SK-N-SH (cell line): ENCODE results near the gene TNK2.

Experiments used
- EZH2phosphoT487 ChIP-seq: fragments of 200-600 bp; sonication (generic); IDR thresholded peaks from 2 replicates; pipeline ENCODE4 v1.6.1; 2017; ENCODE audit warnings: low read depth, mixed run types, mild to moderate bottlenecking, antibody characterized with exemption, moderate library complexity, borderline replicate concordance
- SMC3 ChIP-seq: IDR thresholded peaks from 2 replicates; pipeline ENCODE4 v1.6.1; 2012; ENCODE audit warnings: low read depth, low read length, improper control_type of control experiment
- TAF1 ChIP-seq: IDR thresholded peaks from 2 replicates; pipeline ENCODE4 v1.6.1; 2012; ENCODE audit warnings: low read depth, mild to moderate bottlenecking, low read length, moderate library complexity, borderline replicate concordance
- TF ChIP-seq, protein P1 (sequence below): fragments of 200-600 bp; sonication (generic); IDR thresholded peaks from 2 replicates; pipeline ENCODE4 v1.6.1; 2017; ENCODE audit warnings: antibody characterized with exemption, mild to moderate bottlenecking, moderate library complexity
- TF ChIP-seq, protein P2 (sequence below): IDR thresholded peaks from 2 replicates; pipeline ENCODE4; 2012
- TF ChIP-seq, protein P3 (sequence below): IDR thresholded peaks from 2 replicates; pipeline ENCODE4 v1.6.1; 2012; ENCODE audit warnings: mild to moderate bottlenecking, low read depth, low read length, moderate library complexity

DNA sequence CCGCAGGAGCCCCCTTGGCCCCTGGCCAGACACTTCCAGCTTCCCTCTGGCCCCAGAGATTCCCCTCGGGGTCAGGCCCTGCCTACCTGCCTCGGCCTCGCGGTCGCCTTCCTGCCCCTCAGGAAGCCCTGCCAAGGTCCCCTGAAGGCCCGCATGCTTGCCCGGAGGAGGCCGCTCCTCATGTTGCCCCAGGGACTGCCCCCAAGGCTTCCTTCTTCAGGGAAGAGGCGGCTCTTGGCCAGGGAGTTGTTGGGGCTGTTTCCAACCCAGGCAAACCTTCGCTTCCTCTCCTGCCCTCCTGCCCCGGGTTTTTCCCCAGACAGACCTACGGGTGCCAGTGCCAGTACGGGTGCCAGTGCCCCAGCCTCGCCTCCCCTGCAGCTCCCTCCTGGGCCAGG lies 83.2 kb downstream of the TNK2 start:
- TF ChIP-seq TAF1 = no peak
- TF ChIP-seq, protein P1, sequence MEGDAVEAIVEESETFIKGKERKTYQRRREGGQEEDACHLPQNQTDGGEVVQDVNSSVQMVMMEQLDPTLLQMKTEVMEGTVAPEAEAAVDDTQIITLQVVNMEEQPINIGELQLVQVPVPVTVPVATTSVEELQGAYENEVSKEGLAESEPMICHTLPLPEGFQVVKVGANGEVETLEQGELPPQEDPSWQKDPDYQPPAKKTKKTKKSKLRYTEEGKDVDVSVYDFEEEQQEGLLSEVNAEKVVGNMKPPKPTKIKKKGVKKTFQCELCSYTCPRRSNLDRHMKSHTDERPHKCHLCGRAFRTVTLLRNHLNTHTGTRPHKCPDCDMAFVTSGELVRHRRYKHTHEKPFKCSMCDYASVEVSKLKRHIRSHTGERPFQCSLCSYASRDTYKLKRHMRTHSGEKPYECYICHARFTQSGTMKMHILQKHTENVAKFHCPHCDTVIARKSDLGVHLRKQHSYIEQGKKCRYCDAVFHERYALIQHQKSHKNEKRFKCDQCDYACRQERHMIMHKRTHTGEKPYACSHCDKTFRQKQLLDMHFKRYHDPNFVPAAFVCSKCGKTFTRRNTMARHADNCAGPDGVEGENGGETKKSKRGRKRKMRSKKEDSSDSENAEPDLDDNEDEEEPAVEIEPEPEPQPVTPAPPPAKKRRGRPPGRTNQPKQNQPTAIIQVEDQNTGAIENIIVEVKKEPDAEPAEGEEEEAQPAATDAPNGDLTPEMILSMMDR = no peak
- TF ChIP-seq, protein P2, sequence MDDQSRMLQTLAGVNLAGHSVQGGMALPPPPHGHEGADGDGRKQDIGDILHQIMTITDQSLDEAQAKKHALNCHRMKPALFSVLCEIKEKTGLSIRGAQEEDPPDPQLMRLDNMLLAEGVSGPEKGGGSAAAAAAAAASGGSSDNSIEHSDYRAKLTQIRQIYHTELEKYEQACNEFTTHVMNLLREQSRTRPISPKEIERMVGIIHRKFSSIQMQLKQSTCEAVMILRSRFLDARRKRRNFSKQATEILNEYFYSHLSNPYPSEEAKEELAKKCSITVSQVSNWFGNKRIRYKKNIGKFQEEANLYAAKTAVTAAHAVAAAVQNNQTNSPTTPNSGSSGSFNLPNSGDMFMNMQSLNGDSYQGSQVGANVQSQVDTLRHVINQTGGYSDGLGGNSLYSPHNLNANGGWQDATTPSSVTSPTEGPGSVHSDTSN = no peak
- no peak for TF ChIP-seq SMC3
- TF ChIP-seq EZH2phosphoT487 = no peak
- TF ChIP-seq, protein P3, sequence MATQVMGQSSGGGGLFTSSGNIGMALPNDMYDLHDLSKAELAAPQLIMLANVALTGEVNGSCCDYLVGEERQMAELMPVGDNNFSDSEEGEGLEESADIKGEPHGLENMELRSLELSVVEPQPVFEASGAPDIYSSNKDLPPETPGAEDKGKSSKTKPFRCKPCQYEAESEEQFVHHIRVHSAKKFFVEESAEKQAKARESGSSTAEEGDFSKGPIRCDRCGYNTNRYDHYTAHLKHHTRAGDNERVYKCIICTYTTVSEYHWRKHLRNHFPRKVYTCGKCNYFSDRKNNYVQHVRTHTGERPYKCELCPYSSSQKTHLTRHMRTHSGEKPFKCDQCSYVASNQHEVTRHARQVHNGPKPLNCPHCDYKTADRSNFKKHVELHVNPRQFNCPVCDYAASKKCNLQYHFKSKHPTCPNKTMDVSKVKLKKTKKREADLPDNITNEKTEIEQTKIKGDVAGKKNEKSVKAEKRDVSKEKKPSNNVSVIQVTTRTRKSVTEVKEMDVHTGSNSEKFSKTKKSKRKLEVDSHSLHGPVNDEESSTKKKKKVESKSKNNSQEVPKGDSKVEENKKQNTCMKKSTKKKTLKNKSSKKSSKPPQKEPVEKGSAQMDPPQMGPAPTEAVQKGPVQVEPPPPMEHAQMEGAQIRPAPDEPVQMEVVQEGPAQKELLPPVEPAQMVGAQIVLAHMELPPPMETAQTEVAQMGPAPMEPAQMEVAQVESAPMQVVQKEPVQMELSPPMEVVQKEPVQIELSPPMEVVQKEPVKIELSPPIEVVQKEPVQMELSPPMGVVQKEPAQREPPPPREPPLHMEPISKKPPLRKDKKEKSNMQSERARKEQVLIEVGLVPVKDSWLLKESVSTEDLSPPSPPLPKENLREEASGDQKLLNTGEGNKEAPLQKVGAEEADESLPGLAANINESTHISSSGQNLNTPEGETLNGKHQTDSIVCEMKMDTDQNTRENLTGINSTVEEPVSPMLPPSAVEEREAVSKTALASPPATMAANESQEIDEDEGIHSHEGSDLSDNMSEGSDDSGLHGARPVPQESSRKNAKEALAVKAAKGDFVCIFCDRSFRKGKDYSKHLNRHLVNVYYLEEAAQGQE = no peak
